ENCODE results near the gene APOL2. TPM values are rescaled to one million over a fixed set of nuclear protein-coding genes. Genes with fewer than 3 reads are reported as not detected.

APOL2 gene
- total RNA-seq, 1 donor from 2014 or later: 77.2 TPM

DNA sequence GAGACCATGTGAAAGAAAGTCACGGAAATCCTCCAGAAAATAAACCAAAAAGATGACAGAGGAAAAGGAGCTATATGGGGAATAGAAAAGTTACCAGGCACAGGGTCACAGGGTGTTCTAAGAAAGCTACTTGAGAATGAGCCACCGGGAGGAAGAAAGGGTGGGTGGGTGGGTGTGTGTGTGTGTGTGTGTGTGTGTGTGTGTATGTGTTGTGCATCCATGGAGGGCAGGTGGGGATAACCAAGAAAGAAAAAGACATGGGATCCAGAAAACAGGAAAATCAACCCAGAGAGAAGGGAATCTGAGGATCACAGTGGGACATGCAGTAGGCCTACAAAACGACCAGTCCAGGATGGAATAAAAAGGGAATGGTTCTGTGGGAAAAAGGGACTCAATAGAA lies 3.7 kb downstream of the APOL2 start:
- Histone ChIP-seq H3K4me2 (ENCODE audit: low read length) (peak overlapping the region; percentile 20), H3K4me3 (ENCODE audit: insufficient read depth, low read depth, low read length) (no peak overlapping the region), H3K27ac (ENCODE audit: low read depth, low read length) (no peak overlapping the region), H3K9ac (ENCODE audit: low read length) (no peak overlapping the region), H3K27me3 (ENCODE audit: insufficient read depth, low read length) (no peaks in the 10 kb centered on the region), H3K9me3 (ENCODE audit: insufficient read depth, low read depth, low read length) (no peaks in the 10 kb centered on the region), H2AFZ (ENCODE audit: low read depth, low read length) (no peak overlapping the region), H3K36me3 (ENCODE audit: insufficient read depth, low read length) (no peaks in the 10 kb centered on the region), H3K79me2 (ENCODE audit: insufficient read depth, low read length) (peaks cover 28% of the 10 kb centered on the region), H4K20me1 (ENCODE audit: insufficient read depth, low read length) (peaks cover 34% of the 10 kb centered on the region), H3K4me1 (ENCODE audit: insufficient read depth, low read length) (peaks cover 29% of the 10 kb centered on the region)
- no peak for FAIRE-seq
- Mint-ChIP-seq H3K27me3 (ENCODE audit: low read depth, unreplicated experiment) (no peaks in the 10 kb centered on the region), H3K27ac (ENCODE audit: unreplicated experiment) (no peak overlapping the region), H3K36me3 (ENCODE audit: low read depth, unreplicated experiment) (peaks cover 45% of the 10 kb centered on the region), H3K9me3 (ENCODE audit: unreplicated experiment) (peaks cover 2% of the 10 kb centered on the region), H3K4me3 (ENCODE audit: unreplicated experiment) (peak overlapping the region; percentile 93), H3K4me1 (ENCODE audit: low read depth, unreplicated experiment) (peaks cover 54% of the 10 kb centered on the region)
- no peak for TF ChIP-seq EZH2 (IDR thresholded peaks at IDR 0.05; ENCODE audit: insufficient read depth, low read length)
- TF ChIP-seq CTCF (IDR thresholded peaks at IDR 0.05; ENCODE audit: insufficient read depth, low read depth, low read length): no peak
- no peak for DNase-seq (ENCODE audit: low read depth)

DNA sequence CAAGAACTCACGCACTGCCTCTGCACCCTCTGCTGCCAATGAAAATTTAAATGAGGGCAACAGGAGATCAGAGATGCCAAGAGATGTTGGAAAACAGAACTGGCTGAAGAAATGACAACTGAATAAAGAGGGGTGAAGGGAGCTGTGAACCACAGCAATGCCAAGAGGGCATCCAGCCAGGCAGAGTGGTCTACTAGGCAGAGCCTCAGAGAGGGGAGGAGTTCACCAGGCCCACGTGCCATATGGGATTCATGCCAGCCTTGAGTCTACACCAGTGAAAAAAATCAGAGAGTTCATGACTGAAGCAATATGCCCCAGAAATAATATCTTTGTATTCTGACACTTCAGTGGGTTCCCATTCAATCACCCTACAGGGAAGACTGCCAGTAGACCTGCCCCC lies 4.4 kb downstream of the APOL2 start:
- Mint-ChIP-seq H3K36me3 (ENCODE audit: low read depth, unreplicated experiment) (peaks cover 50% of the 10 kb centered on the region), H3K4me3 (ENCODE audit: unreplicated experiment) (peak overlapping the region; percentile 93), H3K27ac (ENCODE audit: unreplicated experiment) (no peak overlapping the region), H3K27me3 (ENCODE audit: low read depth, unreplicated experiment) (no peaks in the 10 kb centered on the region), H3K9me3 (ENCODE audit: unreplicated experiment) (peaks cover 2% of the 10 kb centered on the region), H3K4me1 (ENCODE audit: low read depth, unreplicated experiment) (peaks cover 49% of the 10 kb centered on the region)
- peaks cover 34% of the 10 kb centered on the region for H4K20me1 ChIP-seq (ENCODE audit: insufficient read depth, low read length)
- H3K9me3 ChIP-seq (ENCODE audit: insufficient read depth, low read depth, low read length): no peaks in the 10 kb centered on the region
- no peaks in the 10 kb centered on the region for H3K27me3 ChIP-seq (ENCODE audit: insufficient read depth, low read length)
- H3K4me3 ChIP-seq (ENCODE audit: insufficient read depth, low read depth, low read length): no peak overlapping the region
- no peak for TF ChIP-seq EZH2 (IDR thresholded peaks at IDR 0.05; ENCODE audit: insufficient read depth, low read length)
- TF ChIP-seq CTCF (IDR thresholded peaks at IDR 0.05; ENCODE audit: insufficient read depth, low read depth, low read length): no peak
- no peak for DNase-seq (ENCODE audit: low read depth)
- no peak overlapping the region for H3K27ac ChIP-seq (ENCODE audit: low read depth, low read length)
- H3K9ac ChIP-seq (ENCODE audit: low read length): no peak overlapping the region
- no peak overlapping the region for H3K4me2 ChIP-seq (ENCODE audit: low read length)
- H3K79me2 ChIP-seq (ENCODE audit: insufficient read depth, low read length): peaks cover 28% of the 10 kb centered on the region
- no peak overlapping the region for H2AFZ ChIP-seq (ENCODE audit: low read depth, low read length)
- no peak for FAIRE-seq
- no peaks in the 10 kb centered on the region for H3K36me3 ChIP-seq (ENCODE audit: insufficient read depth, low read length)
- peaks cover 28% of the 10 kb centered on the region for H3K4me1 ChIP-seq (ENCODE audit: insufficient read depth, low read length)

GRCh38 chr22:36234213-36234612 lies 5.1 kb downstream of the APOL2 start:
- DNase-seq (ENCODE audit: low read depth) (no peak), FAIRE-seq (no peak)
- Histone ChIP-seq H3K9ac (ENCODE audit: low read length) (no peak overlapping the region), H3K4me1 (ENCODE audit: insufficient read depth, low read length) (peaks cover 22% of the 10 kb centered on the region), H3K9me3 (ENCODE audit: insufficient read depth, low read depth, low read length) (no peaks in the 10 kb centered on the region), H2AFZ (ENCODE audit: low read depth, low read length) (no peak overlapping the region), H3K27ac (ENCODE audit: low read depth, low read length) (no peak overlapping the region), H3K27me3 (ENCODE audit: insufficient read depth, low read length) (no peaks in the 10 kb centered on the region), H3K4me3 (ENCODE audit: insufficient read depth, low read depth, low read length) (no peak overlapping the region), H3K79me2 (ENCODE audit: insufficient read depth, low read length) (peaks cover 28% of the 10 kb centered on the region), H4K20me1 (ENCODE audit: insufficient read depth, low read length) (peaks cover 34% of the 10 kb centered on the region), H3K36me3 (ENCODE audit: insufficient read depth, low read length) (no peaks in the 10 kb centered on the region), H3K4me2 (ENCODE audit: low read length) (no peak overlapping the region)
- H3K9me3 Mint-ChIP-seq (ENCODE audit: unreplicated experiment): peaks cover 2% of the 10 kb centered on the region
- H3K27ac Mint-ChIP-seq (ENCODE audit: unreplicated experiment): no peak overlapping the region
- H3K36me3 Mint-ChIP-seq (ENCODE audit: low read depth, unreplicated experiment): peaks cover 53% of the 10 kb centered on the region
- peaks cover 42% of the 10 kb centered on the region for H3K4me1 Mint-ChIP-seq (ENCODE audit: low read depth, unreplicated experiment)
- peak overlapping the region; percentile 29 for H3K4me3 Mint-ChIP-seq (ENCODE audit: unreplicated experiment)
- TF ChIP-seq CTCF (IDR thresholded peaks at IDR 0.05; ENCODE audit: insufficient read depth, low read depth, low read length) (no peak), EZH2 (IDR thresholded peaks at IDR 0.05; ENCODE audit: insufficient read depth, low read length) (no peak)
- no peaks in the 10 kb centered on the region for H3K27me3 Mint-ChIP-seq (ENCODE audit: low read depth, unreplicated experiment)

All from astrocyte (in vitro differentiated cells and primary cell).